Measurements from ENCODE around the gene FNDC3B. TPM values are rescaled to one million over a fixed set of nuclear protein-coding genes. Genes with fewer than 3 reads are reported as not detected.

FNDC3B gene
- total RNA-seq, 1 donor from 2014 or later: 24.7 TPM

DNA sequence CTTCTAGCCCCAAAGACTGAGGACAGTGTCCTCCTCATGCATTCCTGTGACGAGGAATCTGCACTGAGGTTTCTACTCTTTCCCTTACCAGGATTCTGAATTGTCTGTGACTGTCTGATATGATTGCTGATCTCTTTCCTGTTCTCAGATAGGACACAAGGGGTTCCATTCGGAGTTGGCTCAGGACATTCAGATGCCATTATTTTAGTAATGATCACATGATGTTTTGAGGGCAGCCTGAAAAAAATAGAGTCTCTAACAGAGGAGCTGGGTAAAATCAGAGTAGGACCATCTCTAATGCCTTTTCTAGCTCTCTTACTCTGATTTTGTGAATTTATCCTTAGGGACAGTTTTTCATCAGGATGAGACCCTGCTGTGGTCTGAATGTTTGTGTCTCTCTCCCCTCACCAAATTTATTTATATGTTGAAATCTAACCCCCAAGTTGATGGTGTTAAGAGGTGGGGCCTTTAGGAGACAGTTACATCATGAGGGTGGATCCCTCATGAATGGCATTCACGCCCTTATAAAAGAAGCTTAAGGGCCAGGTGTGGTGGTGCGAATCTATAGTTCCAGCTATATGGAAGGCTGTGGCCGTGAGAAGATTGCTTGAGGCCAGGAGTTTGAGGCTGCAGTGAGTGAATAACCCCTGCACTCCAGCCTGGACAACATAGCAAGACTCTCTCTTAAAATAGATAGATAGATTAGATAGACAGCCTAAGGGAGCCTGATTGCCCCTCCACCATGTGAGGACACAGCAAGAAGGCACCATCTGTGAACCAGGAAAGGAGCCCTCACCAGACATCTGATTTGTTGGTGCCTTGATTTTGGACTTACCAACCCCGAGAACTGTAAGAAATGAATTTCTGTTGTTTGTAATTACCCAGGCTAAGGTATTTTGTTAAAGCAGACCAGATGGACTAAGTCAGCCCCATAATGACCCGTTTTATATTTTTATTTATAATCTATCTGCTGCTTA lies 24.4 kb downstream of the FNDC3B start:
- no peaks in the 10 kb centered on the region for H3K9me3 Mint-ChIP-seq
- no peaks in the 10 kb centered on the region for H3K27me3 Mint-ChIP-seq (ENCODE audit: low read depth)
- H3K36me3 Mint-ChIP-seq (ENCODE audit: low read depth): peaks cover 19% of the 10 kb centered on the region
- H3K27ac Mint-ChIP-seq: no peak overlapping the region
- DNase-seq (ENCODE audit: low spot score): no peak
- no peak overlapping the region for H3K4me3 Mint-ChIP-seq (ENCODE audit: low read depth)
- peaks cover 42% of the 10 kb centered on the region for H3K4me1 Mint-ChIP-seq (ENCODE audit: low read depth)
- intact Hi-C loops (cut with micrococcal nuclease): no loop called here

DNA sequence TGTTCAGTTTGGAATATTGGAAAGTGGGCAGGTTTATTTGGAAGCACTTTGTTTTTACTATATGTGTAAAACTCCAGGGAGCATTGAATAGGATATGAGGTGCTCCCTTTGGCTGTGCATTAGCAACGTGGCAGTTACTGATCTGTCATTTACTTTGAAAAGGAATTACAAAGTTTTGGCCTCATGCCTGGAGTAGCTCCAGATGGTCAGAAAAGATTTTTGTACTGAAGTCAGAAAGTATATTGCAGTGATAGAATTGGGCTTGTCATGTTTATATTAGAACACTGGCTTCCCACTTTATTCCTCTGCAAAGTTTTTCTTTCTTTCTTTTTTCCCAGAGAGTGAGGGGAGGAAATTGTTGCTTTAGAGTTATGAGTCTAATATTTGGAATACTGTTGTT lies 26.1 kb downstream of the FNDC3B start:
- no peaks in the 10 kb centered on the region for H3K27me3 Mint-ChIP-seq (ENCODE audit: low read depth)
- H3K4me3 Mint-ChIP-seq (ENCODE audit: low read depth): no peak overlapping the region
- H3K9me3 Mint-ChIP-seq: no peaks in the 10 kb centered on the region
- H3K27ac Mint-ChIP-seq: no peak overlapping the region
- H3K4me1 Mint-ChIP-seq (ENCODE audit: low read depth): peaks cover 42% of the 10 kb centered on the region
- DNase-seq (ENCODE audit: low spot score): no peak
- intact Hi-C loops (cut with micrococcal nuclease): no loop called here
- H3K36me3 Mint-ChIP-seq (ENCODE audit: low read depth): peaks cover 19% of the 10 kb centered on the region

DNA sequence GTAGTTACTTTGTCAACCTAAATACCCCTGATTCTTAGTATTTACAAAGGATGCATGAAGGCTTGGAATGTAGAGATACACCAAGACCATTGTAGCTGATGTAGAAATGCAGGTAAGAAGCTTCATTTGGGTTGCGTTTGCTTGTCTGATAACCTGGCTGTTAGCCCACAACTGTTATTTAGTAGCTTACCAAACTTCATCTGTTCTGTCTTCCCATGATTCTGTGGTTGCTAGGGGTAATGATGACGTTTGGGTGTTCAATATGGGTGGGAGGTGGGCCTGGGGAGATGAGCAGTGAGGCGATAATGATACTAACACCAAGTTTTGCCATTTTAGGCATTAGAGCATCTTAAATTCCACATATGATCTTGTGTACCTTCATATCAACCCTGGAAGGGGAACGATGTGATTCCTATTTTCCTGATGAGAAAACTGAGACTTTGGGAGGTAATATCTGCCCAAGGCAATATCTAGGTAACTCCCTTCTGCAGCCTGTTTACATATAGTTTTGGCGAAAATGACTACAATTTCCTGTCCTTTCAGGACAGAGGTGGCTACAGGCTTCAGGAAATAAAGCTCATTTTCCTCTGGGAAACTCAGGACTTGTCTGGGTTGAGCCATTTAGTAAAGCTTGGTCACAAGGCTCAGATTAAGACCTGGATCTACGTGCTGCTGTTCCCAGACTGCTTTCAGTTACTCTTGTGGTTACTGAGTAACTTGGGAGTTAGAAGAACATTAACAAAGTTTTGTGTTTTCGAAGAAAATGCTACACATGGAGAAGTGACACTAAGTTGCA lies 26.8 kb downstream of the FNDC3B start:
- H3K9me3 Mint-ChIP-seq: no peaks in the 10 kb centered on the region
- peaks cover 41% of the 10 kb centered on the region for H3K4me1 Mint-ChIP-seq (ENCODE audit: low read depth)
- no peaks in the 10 kb centered on the region for H3K27me3 Mint-ChIP-seq (ENCODE audit: low read depth)
- H3K36me3 Mint-ChIP-seq (ENCODE audit: low read depth): peaks cover 19% of the 10 kb centered on the region
- H3K4me3 Mint-ChIP-seq (ENCODE audit: low read depth): no peak overlapping the region
- no peak overlapping the region for H3K27ac Mint-ChIP-seq
- intact Hi-C loops (cut with micrococcal nuclease): no loop called here
- no peak for DNase-seq (ENCODE audit: low spot score)

DNA sequence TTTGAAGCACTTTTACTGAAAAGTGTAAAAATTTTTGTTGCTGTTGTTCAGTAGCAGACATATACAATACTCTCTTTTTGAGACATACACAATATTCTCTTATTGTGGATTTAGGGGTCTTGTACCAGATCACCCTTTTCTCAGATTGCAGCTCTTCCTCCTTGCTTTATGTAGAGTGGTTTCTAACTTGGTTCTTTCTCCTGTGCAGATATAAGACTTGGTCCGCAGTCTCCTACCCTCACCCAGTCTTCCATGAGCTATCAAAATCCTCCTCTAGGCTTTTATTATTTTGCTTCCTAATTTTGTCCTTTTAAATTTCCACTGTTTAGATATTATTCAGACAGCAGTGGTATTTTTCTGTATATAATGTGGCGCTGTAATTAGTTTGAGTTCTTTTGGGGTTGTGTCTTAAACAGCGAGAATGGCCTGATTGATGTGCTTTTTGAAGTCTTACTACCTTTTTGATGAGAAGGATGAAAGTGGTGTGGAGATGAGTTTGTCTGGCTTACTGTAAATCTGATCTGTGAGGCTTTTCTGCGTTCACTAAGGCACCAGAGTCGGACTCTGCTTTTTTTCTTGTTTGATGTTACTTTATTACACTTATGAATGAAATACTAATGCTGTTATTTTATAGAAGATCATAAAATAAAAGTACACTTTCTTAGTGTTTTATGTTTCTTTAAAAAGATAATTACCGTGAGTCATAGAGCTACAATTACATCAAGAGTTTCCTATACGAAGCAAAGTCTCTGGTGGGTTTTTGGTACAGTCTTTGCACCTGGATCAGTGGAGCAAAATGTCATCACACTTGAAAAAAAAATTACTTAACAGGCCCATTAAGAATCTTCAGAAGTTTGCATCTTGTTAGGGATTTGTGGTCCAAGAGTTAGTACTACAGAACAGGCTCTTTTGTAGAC lies 27.8 kb downstream of the FNDC3B start:
- H3K4me1 Mint-ChIP-seq (ENCODE audit: low read depth): peaks cover 34% of the 10 kb centered on the region
- intact Hi-C loops (cut with micrococcal nuclease): no loop called here
- H3K4me3 Mint-ChIP-seq (ENCODE audit: low read depth): no peak overlapping the region
- H3K36me3 Mint-ChIP-seq (ENCODE audit: low read depth): peaks cover 19% of the 10 kb centered on the region
- no peak for DNase-seq (ENCODE audit: low spot score)
- no peaks in the 10 kb centered on the region for H3K9me3 Mint-ChIP-seq
- H3K27ac Mint-ChIP-seq: no peak overlapping the region
- H3K27me3 Mint-ChIP-seq (ENCODE audit: low read depth): no peaks in the 10 kb centered on the region

DNA sequence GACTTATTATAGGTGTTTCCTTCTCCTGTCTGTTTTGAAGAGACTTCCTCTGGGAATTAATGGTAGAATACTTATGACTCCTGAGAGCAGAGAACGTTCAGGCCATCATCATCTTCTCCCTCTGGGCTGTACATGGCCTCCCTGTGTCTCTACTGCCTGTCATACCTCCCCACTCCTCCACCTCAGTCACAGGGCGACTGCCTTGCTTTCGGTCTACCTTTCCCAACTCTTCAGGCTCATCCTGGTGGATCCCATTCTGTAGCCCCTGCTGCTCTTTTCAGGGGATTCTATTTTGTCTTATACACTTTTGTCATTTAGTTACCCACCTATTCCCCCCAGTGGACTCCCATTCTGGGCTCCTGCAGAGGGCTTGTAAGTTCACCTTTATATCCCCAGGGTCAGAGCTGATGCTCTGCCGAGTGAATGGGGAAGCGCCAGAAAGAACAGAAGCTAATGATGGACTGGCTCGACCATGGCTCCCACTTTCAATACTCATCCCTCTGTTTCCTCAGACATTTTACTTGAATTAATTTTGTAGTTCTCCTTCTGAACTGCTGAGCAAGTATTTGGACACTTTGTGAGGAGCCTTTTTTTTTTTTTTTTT lies 28.6 kb downstream of the FNDC3B start:
- Mint-ChIP-seq H3K4me3 (ENCODE audit: low read depth) (no peak overlapping the region), H3K27ac (no peak overlapping the region), H3K9me3 (no peaks in the 10 kb centered on the region), H3K27me3 (ENCODE audit: low read depth) (no peaks in the 10 kb centered on the region), H3K4me1 (ENCODE audit: low read depth) (peaks cover 29% of the 10 kb centered on the region), H3K36me3 (ENCODE audit: low read depth) (peaks cover 14% of the 10 kb centered on the region)
- DNase-seq (ENCODE audit: low spot score): no peak
- intact Hi-C loops (cut with micrococcal nuclease): no loop called here

DNA sequence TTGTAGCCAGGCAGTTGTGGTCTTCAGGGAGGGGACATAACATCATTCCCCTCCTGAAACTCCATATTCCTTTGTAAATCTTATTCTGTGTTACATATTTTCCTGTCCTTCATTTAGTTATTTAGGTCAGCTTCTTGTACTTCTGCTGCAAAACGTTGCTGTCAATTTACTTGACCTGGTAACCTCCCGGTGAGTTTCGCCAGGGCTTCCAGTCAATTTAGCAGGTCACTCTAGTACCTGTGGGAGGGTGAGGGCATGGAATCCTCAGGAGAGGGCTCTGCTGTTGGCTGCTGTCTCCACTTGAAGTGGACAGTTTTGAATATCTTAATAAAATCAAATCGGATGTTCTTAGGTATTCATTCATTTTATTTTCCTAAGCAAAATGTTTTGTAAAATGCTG lies 29.6 kb downstream of the FNDC3B start:
- no peaks in the 10 kb centered on the region for H3K27me3 Mint-ChIP-seq (ENCODE audit: low read depth)
- H3K9me3 Mint-ChIP-seq: no peaks in the 10 kb centered on the region
- no peak overlapping the region for H3K27ac Mint-ChIP-seq
- DNase-seq (ENCODE audit: low spot score): no peak
- intact Hi-C loops (cut with micrococcal nuclease): no loop called here
- no peak overlapping the region for H3K4me3 Mint-ChIP-seq (ENCODE audit: low read depth)
- H3K4me1 Mint-ChIP-seq (ENCODE audit: low read depth): peaks cover 25% of the 10 kb centered on the region
- peaks cover 10% of the 10 kb centered on the region for H3K36me3 Mint-ChIP-seq (ENCODE audit: low read depth)

DNA sequence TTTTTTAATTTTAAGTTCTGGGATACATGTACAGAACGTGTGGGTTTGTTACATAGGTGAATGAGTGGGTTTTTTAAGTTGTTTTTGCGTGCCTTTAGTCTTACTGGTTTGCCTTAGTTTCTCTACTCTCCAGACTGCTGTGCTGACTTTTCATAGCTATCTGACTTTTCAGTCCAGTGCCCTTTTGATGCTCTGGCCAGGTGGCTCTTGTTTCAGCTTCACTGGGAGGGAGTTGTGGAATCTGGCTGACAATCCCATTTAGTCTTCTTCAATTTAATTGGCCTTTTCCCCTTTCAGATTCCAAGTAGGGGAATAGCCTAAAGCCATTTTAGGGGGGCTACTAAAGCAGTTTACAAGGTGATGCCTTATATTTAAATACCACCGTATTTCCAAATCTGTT lies 30.1 kb downstream of the FNDC3B start:
- DNase-seq (ENCODE audit: low spot score): no peak
- peaks cover 23% of the 10 kb centered on the region for H3K4me1 Mint-ChIP-seq (ENCODE audit: low read depth)
- peaks cover 6% of the 10 kb centered on the region for H3K36me3 Mint-ChIP-seq (ENCODE audit: low read depth)
- no peaks in the 10 kb centered on the region for H3K9me3 Mint-ChIP-seq
- no peak overlapping the region for H3K27ac Mint-ChIP-seq
- H3K27me3 Mint-ChIP-seq (ENCODE audit: low read depth): no peaks in the 10 kb centered on the region
- H3K4me3 Mint-ChIP-seq (ENCODE audit: low read depth): no peak overlapping the region
- intact Hi-C loops (cut with micrococcal nuclease): no loop called here

DNA sequence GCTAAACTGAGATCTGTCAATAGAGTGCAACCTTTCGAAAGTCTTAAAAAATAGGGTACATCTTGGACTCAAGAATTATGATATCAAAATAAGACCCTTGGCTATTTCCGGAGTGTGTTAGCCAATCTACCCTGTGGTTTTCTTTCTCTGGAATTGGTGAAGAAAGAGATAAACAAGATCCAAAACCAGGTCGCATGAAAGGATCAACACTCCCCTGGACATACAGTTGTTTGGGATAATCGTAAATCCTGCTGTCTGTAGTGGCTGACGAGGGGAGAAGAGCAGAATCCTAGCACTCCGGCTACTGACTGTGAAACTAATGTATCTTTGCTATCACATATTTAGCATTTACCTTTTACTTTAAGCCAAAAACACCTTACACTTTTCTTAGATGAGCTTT lies 30.9 kb downstream of the FNDC3B start:
- no peaks in the 10 kb centered on the region for H3K9me3 Mint-ChIP-seq
- DNase-seq (ENCODE audit: low spot score): no peak

DNA sequence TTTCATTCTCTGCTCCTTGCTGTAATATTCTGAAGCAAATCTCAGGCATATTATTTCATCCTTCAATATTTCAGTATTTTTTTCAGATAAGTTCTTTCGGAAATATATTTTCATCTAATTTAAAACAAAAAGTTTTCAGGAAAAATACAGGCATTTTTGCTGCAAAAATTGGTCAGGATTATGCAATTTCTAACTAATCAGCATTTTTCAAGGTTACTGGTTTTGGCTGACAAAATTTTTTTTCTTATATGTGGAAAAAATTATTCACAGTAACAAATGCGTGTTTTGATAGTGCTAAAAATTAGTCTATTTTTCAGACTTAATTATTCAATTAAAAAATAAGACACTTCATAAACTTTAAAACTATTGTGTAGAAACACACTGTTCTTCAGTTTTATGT lies 31.4 kb downstream of the FNDC3B start:
- intact Hi-C loops (cut with micrococcal nuclease): no loop called here

More for the DNA sequence above, 30.9 kb downstream of the FNDC3B start:
- Mint-ChIP-seq H3K36me3 (ENCODE audit: low read depth) (peaks cover 3% of the 10 kb centered on the region), H3K4me1 (ENCODE audit: low read depth) (peaks cover 22% of the 10 kb centered on the region), H3K27ac (no peak overlapping the region), H3K4me3 (ENCODE audit: low read depth) (no peak overlapping the region), H3K27me3 (ENCODE audit: low read depth) (no peaks in the 10 kb centered on the region)
- intact Hi-C loops (cut with micrococcal nuclease): no loop called here

DNA sequence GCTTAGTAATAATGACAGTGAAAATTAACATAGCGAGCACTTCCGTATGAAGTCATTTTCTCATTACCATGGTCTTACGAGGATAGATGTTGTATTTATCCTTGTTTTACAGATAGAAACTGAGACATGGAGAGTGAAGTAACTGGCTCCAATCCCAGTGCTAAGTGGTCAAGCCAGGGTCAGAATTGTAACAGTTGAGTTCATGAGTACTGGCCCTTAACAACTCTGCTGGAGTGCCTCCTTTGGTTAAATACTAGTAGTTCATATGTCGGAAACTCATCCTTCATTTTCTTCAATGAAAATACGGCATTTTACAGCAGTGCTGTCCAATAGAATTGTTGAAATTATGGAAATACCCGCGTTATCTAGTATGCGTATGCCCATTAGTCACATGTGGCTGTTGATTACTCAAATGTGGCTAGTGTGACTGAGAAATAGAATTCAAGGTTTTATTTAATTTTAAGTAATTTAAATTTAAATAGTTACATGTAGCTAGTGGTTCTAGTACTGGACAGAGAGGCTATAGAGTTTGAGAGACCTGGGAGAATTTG lies 32.5 kb downstream of the FNDC3B start:
- Mint-ChIP-seq H3K9me3 (no peaks in the 10 kb centered on the region), H3K27ac (no peak overlapping the region), H3K27me3 (ENCODE audit: low read depth) (no peaks in the 10 kb centered on the region), H3K4me3 (ENCODE audit: low read depth) (no peak overlapping the region), H3K36me3 (ENCODE audit: low read depth) (peaks cover 6% of the 10 kb centered on the region), H3K4me1 (ENCODE audit: low read depth) (peaks cover 7% of the 10 kb centered on the region)
- no peak for DNase-seq (ENCODE audit: low spot score)
- intact Hi-C loops (cut with micrococcal nuclease): no loop called here

More for the DNA sequence above, 31.4 kb downstream of the FNDC3B start:
- no peaks in the 10 kb centered on the region for H3K9me3 Mint-ChIP-seq
- peaks cover 5% of the 10 kb centered on the region for H3K36me3 Mint-ChIP-seq (ENCODE audit: low read depth)
- no peaks in the 10 kb centered on the region for H3K27me3 Mint-ChIP-seq (ENCODE audit: low read depth)
- no peak for DNase-seq (ENCODE audit: low spot score)
- H3K27ac Mint-ChIP-seq: no peak overlapping the region
- peaks cover 17% of the 10 kb centered on the region for H3K4me1 Mint-ChIP-seq (ENCODE audit: low read depth)
- no peak overlapping the region for H3K4me3 Mint-ChIP-seq (ENCODE audit: low read depth)

DNA sequence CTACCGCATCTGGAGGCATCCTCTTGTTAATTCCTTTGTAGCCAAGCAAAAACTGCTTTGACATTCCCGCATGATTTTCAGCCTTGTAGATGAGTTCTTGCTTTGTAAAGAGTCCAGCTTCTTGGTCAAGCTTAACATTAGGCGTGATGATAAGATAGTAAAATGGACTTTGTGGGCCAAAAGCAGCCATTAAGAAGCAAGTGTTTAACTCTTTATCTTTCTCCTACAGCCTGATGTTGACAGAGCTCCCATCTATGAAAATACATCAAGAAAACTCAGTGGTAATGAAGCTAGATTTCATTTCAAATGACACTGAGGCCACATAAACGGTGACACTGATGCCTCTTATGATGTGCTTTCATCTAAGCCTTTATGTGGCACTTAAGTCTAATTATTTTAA lies 33.2 kb downstream of the FNDC3B start:
- no peak overlapping the region for H3K4me3 Mint-ChIP-seq (ENCODE audit: low read depth)
- intact Hi-C loops (cut with micrococcal nuclease): no loop called here
- H3K4me1 Mint-ChIP-seq (ENCODE audit: low read depth): no peaks in the 10 kb centered on the region
- H3K36me3 Mint-ChIP-seq (ENCODE audit: low read depth): peaks cover 3% of the 10 kb centered on the region
- H3K9me3 Mint-ChIP-seq: no peaks in the 10 kb centered on the region
- no peak overlapping the region for H3K27ac Mint-ChIP-seq
- no peaks in the 10 kb centered on the region for H3K27me3 Mint-ChIP-seq (ENCODE audit: low read depth)
- no peak for DNase-seq (ENCODE audit: low spot score)
